ENCODE results near the gene GRIN1. TPM values are rescaled to one million over a fixed set of nuclear protein-coding genes. Genes with fewer than 3 reads are reported as not detected.

The GRIN1 gene
- polyA plus RNA-seq, 4 donors, result 0.04 to 0.12 TPM; not detected in 2

- DNase-seq (ENCODE audit: low read depth in 4 of 4, low spot score in 3 of 4), result no peak
These were observed 50.6 kb downstream of the GRIN1 start for GRCh38 chr9:137189297-137190295.

GRCh38 chr9:137190315-137190856 is 51.4 kb downstream of the GRIN1 start:
- DNase-seq (ENCODE audit: low read depth in 4 of 4, low spot score in 3 of 4), result no peak

- DNase-seq (ENCODE audit: low read depth in 4 of 4, low spot score in 3 of 4), result no peak
These were observed 52.3 kb downstream of the GRIN1 start for GRCh38 chr9:137191245-137191644.

- DNase-seq (ENCODE audit: low read depth in 4 of 4, low spot score in 3 of 4), result no peak
These were observed 52.9 kb downstream of the GRIN1 start for GRCh38 chr9:137191691-137192447.

- DNase-seq (ENCODE audit: low read depth in 4 of 4, low spot score in 3 of 4), result no peak
These were observed 53.5 kb downstream of the GRIN1 start for GRCh38 chr9:137192448-137192780.

- no peak for DNase-seq (ENCODE audit: low read depth in 4 of 4, low spot score in 3 of 4)
These were observed 53.9 kb downstream of the GRIN1 start for GRCh38 chr9:137192859-137193258.

GRCh38 chr9:137193771-137194170 is 54.8 kb downstream of the GRIN1 start:
- DNase-seq (ENCODE audit: low read depth in 4 of 4, low spot score in 3 of 4), result no peak

GRCh38 chr9:137194388-137194787 is 55.4 kb downstream of the GRIN1 start:
- DNase-seq (ENCODE audit: low read depth in 4 of 4, low spot score in 3 of 4), result no peak

- DNase-seq (ENCODE audit: low read depth in 4 of 4, low spot score in 3 of 4), result no peak
These were observed 56.0 kb downstream of the GRIN1 start for GRCh38 chr9:137194909-137195308.

GRCh38 chr9:137195525-137196220 is 56.7 kb downstream of the GRIN1 start:
- no peak for DNase-seq (ENCODE audit: low read depth in 4 of 4, low spot score in 3 of 4)

GRCh38 chr9:137198051-137198901 is 59.3 kb downstream of the GRIN1 start:
- no peak for DNase-seq (ENCODE audit: low read depth in 4 of 4, low spot score in 3 of 4)

- no peak for DNase-seq (ENCODE audit: low read depth in 4 of 4, low spot score in 3 of 4)
These were observed 59.9 kb downstream of the GRIN1 start for GRCh38 chr9:137198902-137199283.

- no peak for DNase-seq (ENCODE audit: low read depth in 4 of 4, low spot score in 3 of 4)
These were observed 60.6 kb downstream of the GRIN1 start for GRCh38 chr9:137199411-137200121.

GRCh38 chr9:137200311-137201204 is 61.6 kb downstream of the GRIN1 start, which contains the start of gene TPRN:
TPRN (minus strand) TSS chr9:137200741; CDS start chr9:137200711, 30 bp downstream.
- DNase-seq (ENCODE audit: low read depth in 4 of 4, low spot score in 3 of 4), result peak; percentile 93 to 99 (median 97)

GRCh38 chr9:137201205-137201868 is 62.4 kb downstream of the GRIN1 start:
- DNase-seq (ENCODE audit: low read depth in 4 of 4, low spot score in 3 of 4), result no peak

- DNase-seq (ENCODE audit: low read depth in 4 of 4, low spot score in 3 of 4), result no peak
These were observed 64.0 kb downstream of the GRIN1 start for GRCh38 chr9:137202966-137203365.

GRCh38 chr9:137204731-137205125 is 65.8 kb downstream of the GRIN1 start:
- no peak for DNase-seq (ENCODE audit: low read depth in 4 of 4, low spot score in 3 of 4)

All from right renal pelvis (tissue), 4 donors.